WTC11 (cell line): Measurements from ENCODE around the gene TMEM43. TPM values are rescaled to one million over a fixed set of nuclear protein-coding genes. Genes with fewer than 3 reads are reported as not detected.

Source experiments
- ATAC-seq: fragments of 200-7000 bp; cut with Tn5 transposase; 2 replicates; pipeline ENCODE4 v1.10.0; 2021; ENCODE audit warnings: mild to moderate bottlenecking, moderate library complexity
- CTCF ChIA-PET: fragments of 300-600 bp; sonication (Branson Sonifier 250); formaldehyde crosslinking; loops from one replicate; lab custom pipeline; 2021; ENCODE audit warnings: antibody characterized with exemption; lab: Charles Lee
- POLR2A ChIA-PET: fragments of 350-600 bp; sonication (Branson Sonifier 250); formaldehyde crosslinking; loops from one replicate; lab custom pipeline; 2021; ENCODE audit warnings: antibody characterized with exemption; lab: Charles Lee
- DNase-seq: peaks from one replicate; pipeline ENCODE4 v3.0.0; 2021; ENCODE audit warnings: low spot score
- H3K27ac Mint-ChIP-seq: 2 replicates; pipeline ENCODE4 v1.8.0; 2021; ENCODE audit warnings: mixed read lengths
- H3K27me3 Mint-ChIP-seq: 2 replicates; pipeline ENCODE4 v1.8.0; 2021; ENCODE audit warnings: low read depth, mild to moderate bottlenecking, moderate library complexity, mixed read lengths
- H3K36me3 Mint-ChIP-seq: 2 replicates; pipeline ENCODE4 v1.8.0; 2021; ENCODE audit warnings: mixed read lengths
- H3K4me1 Mint-ChIP-seq: 2 replicates; pipeline ENCODE4 v1.8.0; 2022; ENCODE audit warnings: mixed read lengths
- H3K4me3 Mint-ChIP-seq: 2 replicates; pipeline ENCODE4 v1.8.0; 2021; ENCODE audit warnings: mild to moderate bottlenecking, moderate library complexity, mixed read lengths
- H3K9me3 Mint-ChIP-seq: 2 replicates; pipeline ENCODE4 v1.8.0; 2021; ENCODE audit warnings: mixed read lengths
- ARID4B ChIP-seq: sonication (generic); formaldehyde crosslinking; IDR thresholded peaks from 2 replicates; pipeline ENCODE4 v1.8.0; 2023; ENCODE audit warnings: missing genetic modification reagents, mild to moderate bottlenecking, borderline replicate concordance
- CBFB ChIP-seq: sonication (generic); formaldehyde crosslinking; IDR thresholded peaks from 2 replicates; pipeline ENCODE4 v1.8.1; 2022; ENCODE audit warnings: mild to moderate bottlenecking, low read depth, missing genetic modification reagents
- ELF4 ChIP-seq: sonication (generic); formaldehyde crosslinking; IDR thresholded peaks from 2 replicates; pipeline ENCODE4 v1.8.1; 2022; ENCODE audit warnings: low read depth, mild to moderate bottlenecking, moderate library complexity, missing genetic modification reagents
- EMX1 ChIP-seq: fragments of 250-450 bp; sonication (Bioruptor Pico); IDR thresholded peaks from 2 replicates; pipeline ENCODE4 v1.8.0; 2021; ENCODE audit warnings: mild to moderate bottlenecking
- FOXJ3 ChIP-seq: sonication (generic); formaldehyde crosslinking; IDR thresholded peaks from 2 replicates; pipeline ENCODE4 v1.9.0; 2021; ENCODE audit warnings: missing genetic modification reagents, mild to moderate bottlenecking, borderline replicate concordance
- HMGXB4 ChIP-seq: sonication (generic); formaldehyde crosslinking; IDR thresholded peaks from 2 replicates; pipeline ENCODE4 v1.8.1; 2023; ENCODE audit warnings: mild to moderate bottlenecking, moderate library complexity, missing genetic modification reagents
- IRF2 ChIP-seq: sonication (generic); formaldehyde crosslinking; IDR thresholded peaks from 2 replicates; pipeline ENCODE4 v1.8.0; 2022; ENCODE audit warnings: low read depth, missing genetic modification reagents, borderline replicate concordance
- JAZF1 ChIP-seq: fragments of 250-450 bp; sonication (Bioruptor Pico); IDR thresholded peaks from 2 replicates; pipeline ENCODE4 v1.9.0; 2021; ENCODE audit warnings: moderate library complexity, mild to moderate bottlenecking, inconsistent platforms
- MLX ChIP-seq: sonication (generic); formaldehyde crosslinking; IDR thresholded peaks from 2 replicates; pipeline ENCODE4 v1.8.1; 2023; ENCODE audit warnings: mild to moderate bottlenecking, missing genetic modification reagents, moderate library complexity
- NFE2L1 ChIP-seq: sonication (generic); formaldehyde crosslinking; IDR thresholded peaks from 2 replicates; pipeline ENCODE4 v1.8.1; 2023; ENCODE audit warnings: missing genetic modification reagents
- NR2C2 ChIP-seq: sonication (generic); formaldehyde crosslinking; IDR thresholded peaks from 2 replicates; pipeline ENCODE4 v1.8.0; 2022; ENCODE audit warnings: mild to moderate bottlenecking, missing genetic modification reagents
- TEAD1 ChIP-seq: sonication (generic); formaldehyde crosslinking; IDR thresholded peaks from 2 replicates; pipeline ENCODE4 v1.8.0; 2022; ENCODE audit warnings: mild to moderate bottlenecking, missing genetic modification reagents
- ZNF138 ChIP-seq: sonication (generic); formaldehyde crosslinking; conservative IDR thresholded peaks from 2 replicates; pipeline ENCODE4 v1.8.1; 2022; ENCODE audit warnings: mild to moderate bottlenecking, moderate library complexity, missing genetic modification reagents
- ZNF219 ChIP-seq: sonication (generic); formaldehyde crosslinking; IDR thresholded peaks from 2 replicates; pipeline ENCODE4 v1.8.0; 2023; ENCODE audit warnings: missing genetic modification reagents, mild to moderate bottlenecking, borderline replicate concordance
- ZNF317 ChIP-seq: sonication (generic); formaldehyde crosslinking; IDR thresholded peaks from 2 replicates; pipeline ENCODE4 v1.8.1; 2023; ENCODE audit warnings: low read depth, mild to moderate bottlenecking, moderate library complexity, missing genetic modification reagents, borderline replicate concordance
- ZNF425 ChIP-seq: fragments of 250-450 bp; sonication (Bioruptor Pico); conservative IDR thresholded peaks from 2 replicates; pipeline ENCODE4 v1.9.0; 2021; ENCODE audit warnings: mild to moderate bottlenecking
- ZNF532 ChIP-seq: fragments of 250-450 bp; sonication (Bioruptor Pico); IDR thresholded peaks from 2 replicates; pipeline ENCODE4 v1.9.0; 2021; ENCODE audit warnings: mild to moderate bottlenecking, borderline replicate concordance
- total RNA-seq: library from RNA; stranded (reverse); gene quantifications from 3 replicates; pipeline ENCODE4 v1.2.3, GENCODE V29; 2021
- TF ChIP-seq, protein P1 (sequence below): sonication (generic); formaldehyde crosslinking; IDR thresholded peaks from 2 replicates; pipeline ENCODE4 v1.8.0; 2022; ENCODE audit warnings: mild to moderate bottlenecking, missing genetic modification reagents
- TF ChIP-seq, protein P2 (sequence below): sonication (generic); formaldehyde crosslinking; IDR thresholded peaks from 2 replicates; pipeline ENCODE4 v1.8.0; 2023; ENCODE audit warnings: missing genetic modification reagents

The TMEM43 gene
- total RNA-seq, 1 experiment from 2014 or later, result 27.7 TPM

DNA sequence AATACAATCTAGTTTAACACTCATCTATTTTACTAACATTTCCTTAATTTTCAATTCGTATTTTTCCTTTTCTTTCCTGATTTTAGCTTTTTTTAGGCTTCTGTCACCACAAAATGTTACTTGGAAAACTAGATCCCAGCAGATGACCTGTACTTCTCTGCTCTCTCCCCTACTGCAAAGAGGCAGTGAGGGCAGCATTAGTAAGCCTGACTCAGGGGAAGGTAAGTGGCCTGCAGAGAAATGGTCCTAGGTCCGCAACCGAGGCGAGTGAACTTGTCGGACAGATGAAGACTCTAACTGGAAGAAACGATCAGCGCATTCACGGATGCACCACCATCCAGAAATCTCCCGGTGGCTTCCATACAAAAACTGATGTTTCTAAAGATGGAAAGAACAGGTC, 20.4 kb downstream of the TMEM43 start (continued):
- TF ChIP-seq, protein P1, sequence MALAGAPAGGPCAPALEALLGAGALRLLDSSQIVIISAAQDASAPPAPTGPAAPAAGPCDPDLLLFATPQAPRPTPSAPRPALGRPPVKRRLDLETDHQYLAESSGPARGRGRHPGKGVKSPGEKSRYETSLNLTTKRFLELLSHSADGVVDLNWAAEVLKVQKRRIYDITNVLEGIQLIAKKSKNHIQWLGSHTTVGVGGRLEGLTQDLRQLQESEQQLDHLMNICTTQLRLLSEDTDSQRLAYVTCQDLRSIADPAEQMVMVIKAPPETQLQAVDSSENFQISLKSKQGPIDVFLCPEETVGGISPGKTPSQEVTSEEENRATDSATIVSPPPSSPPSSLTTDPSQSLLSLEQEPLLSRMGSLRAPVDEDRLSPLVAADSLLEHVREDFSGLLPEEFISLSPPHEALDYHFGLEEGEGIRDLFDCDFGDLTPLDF (CRISPR knock-in tag), result no peak
- no peak for TF ChIP-seq ARID4B (CRISPR knock-in tag)
- TF ChIP-seq JAZF1 (CRISPR knock-in tag), result no peak
- no peak for TF ChIP-seq EMX1 (CRISPR knock-in tag)

DNA sequence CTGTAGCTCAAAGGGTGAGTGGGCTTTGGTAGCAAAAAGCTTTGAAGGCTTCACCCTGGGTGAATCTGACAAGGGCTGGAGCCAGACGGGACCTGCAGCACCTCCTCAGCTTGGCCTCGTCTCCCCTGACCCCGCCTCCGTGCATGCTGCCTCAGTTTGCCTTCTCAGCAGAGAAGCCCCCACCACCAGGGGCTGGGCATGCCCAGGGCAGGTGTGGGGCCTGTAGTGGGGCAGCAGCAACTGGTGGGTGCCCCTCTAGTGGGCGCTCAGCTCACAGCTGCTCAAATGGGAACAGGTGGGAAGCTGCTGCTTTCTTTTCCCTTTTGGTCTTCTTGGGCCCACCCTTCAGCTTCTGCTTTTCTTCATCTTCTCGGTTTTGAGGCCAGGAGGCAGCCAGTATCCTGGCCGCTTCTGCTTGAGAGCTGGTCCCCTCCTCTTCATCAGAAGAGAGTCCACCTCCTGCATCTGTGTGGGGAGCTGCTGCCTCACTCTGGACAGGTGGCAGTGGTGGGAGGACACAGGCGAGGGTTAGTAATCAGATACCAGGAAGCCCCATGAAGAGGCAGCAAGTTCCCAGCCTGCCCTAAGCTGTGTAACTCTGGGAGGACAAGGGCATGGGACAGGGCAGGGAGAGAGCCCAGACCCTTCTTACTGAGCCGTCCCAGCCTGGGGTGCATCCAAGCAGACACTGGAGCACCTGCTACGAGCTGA, 21.0 kb downstream of the TMEM43 start:
- Mint-ChIP-seq H3K4me1 (peaks cover 31% of the 10 kb centered on the region), H3K9me3 (no peaks in the 10 kb centered on the region), H3K4me3 (no peak overlapping the region), H3K36me3 (peaks cover 19% of the 10 kb centered on the region), H3K27me3 (no peaks in the 10 kb centered on the region), H3K27ac (peak overlapping the region; percentile 59; the same call in 1 of the 2 replicates)
- POLR2A ChIA-PET, result interaction anchor here (0.6 to 1.4 kb wide), 3 partner anchors 21 to 249 kb away, joined by 3 read pairs; partner anchors contain the start of genes CHCHD4 and TMEM43
- CTCF ChIA-PET, result interaction anchor here (0.8 to 3.5 kb wide), 5 partner anchors 9 to 249 kb away, joined by 3 to 24 read pairs (median 4); partner anchors contain the start of genes CHCHD4, LSM3, TMEM43 and XPC
- no peak for ATAC-seq
- no peak for DNase-seq
- no peak for TF ChIP-seq ZNF317 (CRISPR knock-in tag)
- TF ChIP-seq ZNF532 (CRISPR knock-in tag), result no peak
- no peak for TF ChIP-seq MLX (CRISPR knock-in tag)
- no peak for TF ChIP-seq ZNF219
- TF ChIP-seq HMGXB4, result no peak
- no peak for TF ChIP-seq CBFB (CRISPR knock-in tag)
- no peak for TF ChIP-seq NFE2L1 (CRISPR knock-in tag)
- TF ChIP-seq FOXJ3 (CRISPR knock-in tag), result no peak
- no peak for TF ChIP-seq IRF2 (CRISPR knock-in tag)
- no peak for TF ChIP-seq NR2C2 (CRISPR knock-in tag)
- TF ChIP-seq ZNF138 (CRISPR knock-in tag), result no peak
- TF ChIP-seq ELF4 (CRISPR knock-in tag), result no peak
- TF ChIP-seq TEAD1 (CRISPR knock-in tag), result no peak
- no peak for TF ChIP-seq ZNF425 (CRISPR knock-in tag)
- TF ChIP-seq, protein P2, sequence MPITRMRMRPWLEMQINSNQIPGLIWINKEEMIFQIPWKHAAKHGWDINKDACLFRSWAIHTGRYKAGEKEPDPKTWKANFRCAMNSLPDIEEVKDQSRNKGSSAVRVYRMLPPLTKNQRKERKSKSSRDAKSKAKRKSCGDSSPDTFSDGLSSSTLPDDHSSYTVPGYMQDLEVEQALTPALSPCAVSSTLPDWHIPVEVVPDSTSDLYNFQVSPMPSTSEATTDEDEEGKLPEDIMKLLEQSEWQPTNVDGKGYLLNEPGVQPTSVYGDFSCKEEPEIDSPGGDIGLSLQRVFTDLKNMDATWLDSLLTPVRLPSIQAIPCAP (CRISPR knock-in tag), result no peak
